Memory B cell (primary cell): ENCODE data around the gene MPO.
A peak's percentile ranks its signal among the peaks of the same experiment; 100 is the strongest.

ENCODE experiments used
- ATAC-seq: fragments of 150-1000 bp; cut with Tn5 transposase; 2 replicates; pipeline ENCODE4 v1.10.0; 2021; ENCODE audit warnings: low read depth, mild to moderate bottlenecking, moderate library complexity
- DNase-seq, 2 donors: peaks; one replicate each; pipeline ENCODE4 v3.0.0; 2022; ENCODE audit warnings: low spot score in 2 of 2
- H3K27ac Mint-ChIP-seq: one replicate; pipeline ENCODE4 v1.8.0; 2022; ENCODE audit warnings: mild to moderate bottlenecking, moderate library complexity, mixed read lengths
- H3K27me3 Mint-ChIP-seq: one replicate; pipeline ENCODE4 v1.8.0; 2022; ENCODE audit warnings: mixed read lengths
- H3K36me3 Mint-ChIP-seq: one replicate; pipeline ENCODE4 v1.8.0; 2022; ENCODE audit warnings: mild to moderate bottlenecking, mixed read lengths
- H3K4me1 Mint-ChIP-seq: one replicate; pipeline ENCODE4 v1.8.0; 2022; ENCODE audit warnings: mixed read lengths
- H3K4me3 Mint-ChIP-seq: one replicate; pipeline ENCODE4 v1.8.0; 2022; ENCODE audit warnings: mild to moderate bottlenecking, moderate library complexity, mixed read lengths
- H3K9me3 Mint-ChIP-seq: one replicate; pipeline ENCODE4 v1.8.0; 2022; ENCODE audit warnings: mixed read lengths

MPO gene

DNA sequence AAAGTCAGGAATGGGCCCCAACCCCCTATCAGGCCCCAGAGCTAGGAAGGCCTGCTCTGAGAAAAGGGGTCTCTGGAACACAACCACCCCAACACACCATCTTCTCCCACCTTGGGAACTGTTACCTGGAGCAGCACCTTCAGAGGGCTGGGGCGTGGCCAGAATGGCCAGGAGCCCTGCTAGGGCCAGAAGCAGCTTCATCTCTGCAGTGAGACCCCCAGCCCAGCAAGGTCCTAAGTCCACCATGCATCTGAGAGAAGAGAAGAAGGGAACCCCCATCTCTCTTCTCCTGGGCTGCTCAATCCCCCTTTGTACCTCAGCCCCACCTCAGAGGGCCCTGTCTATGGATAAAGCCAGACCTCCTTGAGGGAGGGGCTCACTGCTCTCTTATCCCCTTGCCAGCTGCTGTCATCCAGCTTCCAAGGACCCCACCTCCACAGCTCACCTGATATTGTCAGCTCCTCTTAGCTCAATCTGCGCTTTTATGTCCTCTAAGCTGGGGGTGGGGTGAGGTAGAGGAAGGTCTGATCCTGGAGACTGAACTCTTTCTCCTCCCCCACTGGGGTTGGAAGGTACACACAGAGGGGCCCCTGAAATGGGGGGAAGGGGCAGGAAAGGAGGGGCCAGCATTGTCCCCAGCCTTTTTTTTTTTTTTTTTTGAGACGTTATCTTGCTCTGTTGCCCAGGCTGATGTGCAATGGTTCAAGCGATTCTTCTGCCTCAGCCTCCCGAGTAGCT is at the start of gene MPO:
Gene MPO, minus strand, starts transcription at position 456 of the 738 bp plus-strand sequence. Its CDS starts 177 bp downstream, at position 279.
- no peak within 1 kb of the TSS for H3K4me3 Mint-ChIP-seq
- H3K27ac Mint-ChIP-seq, result no peak within 1 kb of the TSS
- H3K9me3 Mint-ChIP-seq, result no peaks in the 10 kb centered on the region
- ATAC-seq (no peak), DNase-seq (no peak)
- peaks cover 14% of the 10 kb centered on the region for H3K27me3 Mint-ChIP-seq
- H3K4me1 Mint-ChIP-seq, result no peaks in the 10 kb centered on the region
- no peaks in the 10 kb centered on the region for H3K36me3 Mint-ChIP-seq

DNA sequence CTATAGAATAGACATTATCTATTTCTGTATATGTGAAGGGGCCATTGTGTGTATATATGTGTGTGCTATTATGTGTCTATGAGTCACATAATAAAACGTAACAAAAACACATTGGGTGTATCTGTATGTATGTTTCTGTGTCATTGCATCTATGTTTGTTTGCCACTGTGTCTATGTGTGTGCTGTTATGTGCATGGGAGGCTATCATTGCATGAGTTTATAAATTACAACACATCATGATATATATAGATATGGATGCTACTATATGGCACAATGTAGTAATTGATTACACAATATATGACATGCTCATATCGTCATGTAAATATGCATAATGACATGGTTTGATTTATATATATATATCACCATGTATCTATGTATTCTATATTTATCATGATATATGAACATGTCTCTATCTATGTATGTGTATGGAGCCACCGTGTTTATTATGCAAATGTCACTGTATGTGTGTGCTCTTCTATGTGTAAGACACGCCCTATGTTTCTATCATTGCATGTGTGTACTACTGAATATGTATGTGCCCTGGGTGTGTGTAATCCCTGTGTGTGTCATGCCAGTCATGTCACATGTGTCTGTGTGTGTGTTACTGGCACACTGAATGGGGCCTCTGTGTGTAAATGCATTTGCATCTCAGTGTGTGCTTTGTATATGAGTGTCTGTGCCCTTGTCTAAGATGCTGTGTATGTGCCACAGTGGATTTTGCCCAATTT is 49.2 kb upstream of the MPO start:
- H3K27ac Mint-ChIP-seq, result peak overlapping the region; percentile 100
- H3K36me3 Mint-ChIP-seq, result peaks cover 24% of the 10 kb centered on the region
- peaks cover 52% of the 10 kb centered on the region for H3K4me1 Mint-ChIP-seq
- ATAC-seq, result peak; percentile 43
- peak overlapping the region; percentile 97 for H3K4me3 Mint-ChIP-seq
- peak in 1 of 2 donors; percentile 42 for DNase-seq
- no peaks in the 10 kb centered on the region for H3K9me3 Mint-ChIP-seq
- no peaks in the 10 kb centered on the region for H3K27me3 Mint-ChIP-seq

DNA sequence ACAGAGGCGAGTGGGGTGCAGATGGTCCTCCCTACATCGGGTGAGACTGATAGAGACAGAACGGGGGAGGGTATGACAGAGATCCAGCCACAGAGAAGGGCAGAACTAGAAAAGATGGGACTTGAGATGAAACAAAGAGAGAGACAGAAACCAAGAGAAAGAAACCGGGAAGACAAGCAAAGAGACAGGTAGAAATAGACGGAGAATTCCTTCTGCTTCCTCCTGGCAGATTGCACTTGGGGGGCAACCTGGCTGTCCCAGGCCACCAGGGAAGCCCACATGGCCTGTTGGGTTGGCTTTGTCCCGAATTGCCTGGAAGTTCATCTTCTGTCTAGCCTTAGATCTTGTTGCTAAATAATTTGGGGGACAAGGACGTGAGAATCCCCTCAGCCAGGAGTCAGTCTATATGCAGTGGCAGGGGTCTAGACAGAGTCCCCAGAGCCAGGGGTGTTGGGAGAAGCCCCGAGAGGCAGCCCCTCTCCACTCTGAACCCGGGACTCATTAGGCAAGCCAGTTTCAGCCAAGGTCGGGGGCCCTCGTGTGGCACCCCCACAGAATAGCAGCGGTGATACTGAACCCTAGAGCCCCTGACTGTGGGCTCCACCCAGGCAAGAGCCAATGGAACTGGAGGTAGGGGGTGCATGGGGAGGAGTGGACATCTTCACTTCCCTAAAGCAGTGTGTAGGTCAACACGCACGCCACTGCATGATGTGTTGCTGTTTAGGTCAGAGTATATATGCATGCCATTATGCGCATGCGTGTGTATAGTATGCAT is 48.5 kb upstream of the MPO start:
- peaks cover 45% of the 10 kb centered on the region for H3K4me1 Mint-ChIP-seq
- no peaks in the 10 kb centered on the region for H3K9me3 Mint-ChIP-seq
- peak overlapping the region; percentile 100 for H3K27ac Mint-ChIP-seq
- peak overlapping the region; percentile 97 for H3K4me3 Mint-ChIP-seq
- H3K27me3 Mint-ChIP-seq, result no peaks in the 10 kb centered on the region
- peak; percentile 62 to 67 for DNase-seq
- H3K36me3 Mint-ChIP-seq, result peaks cover 24% of the 10 kb centered on the region
- ATAC-seq, result peak; percentile 34

DNA sequence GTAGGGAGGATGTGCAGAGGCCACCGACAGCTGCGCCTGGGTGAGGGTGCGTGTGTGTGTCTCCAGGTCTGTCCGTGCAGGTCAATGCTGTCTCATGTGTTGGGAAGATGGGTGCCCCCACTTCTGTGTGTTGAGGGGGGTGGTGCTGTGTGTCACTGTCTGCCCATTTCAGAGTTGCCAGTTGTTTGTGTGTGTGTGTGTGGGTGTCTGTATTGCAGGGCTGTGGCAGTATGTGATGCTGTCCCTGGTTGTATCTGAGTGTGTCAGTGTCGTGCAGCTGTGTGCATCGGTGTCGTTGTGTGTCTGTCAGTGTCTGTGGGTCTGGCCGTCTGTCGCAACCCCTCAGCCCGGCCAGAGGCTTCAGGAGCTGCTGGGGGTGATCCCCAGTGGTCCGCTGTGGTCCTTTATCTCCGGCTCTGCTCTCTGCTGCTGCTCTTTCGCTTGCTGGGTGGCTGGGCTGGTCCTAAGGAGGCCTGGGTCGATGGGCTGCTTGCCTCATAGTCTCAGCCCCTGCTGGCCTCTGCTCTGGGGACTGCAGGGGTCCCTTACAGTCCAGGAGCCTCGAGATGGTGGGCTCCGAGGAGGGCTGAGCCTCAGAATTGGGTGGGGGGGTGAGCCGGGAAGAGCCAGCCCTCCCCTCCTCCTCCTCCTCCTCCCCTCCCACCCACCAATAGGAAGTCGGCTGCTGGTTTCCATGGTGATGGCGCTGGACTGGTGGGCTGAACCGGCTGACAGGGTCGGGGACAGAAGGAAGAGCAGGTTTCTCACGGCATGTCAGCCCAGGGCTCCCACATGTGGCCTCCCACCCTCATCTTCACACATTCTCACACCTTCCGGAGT is 47.7 kb upstream of the MPO start, which contains the start of gene TSPOAP1:
Gene TSPOAP1, minus strand, starts transcription at position 601 of the 840 bp plus-strand sequence. CDS start 875 bp downstream, outside the sequence.
- Mint-ChIP-seq H3K4me3 (peak within 1 kb of the TSS; percentile 97), H3K27me3 (no peaks in the 10 kb centered on the region), H3K27ac (peak within 1 kb of the TSS; percentile 100), H3K36me3 (peaks cover 24% of the 10 kb centered on the region), H3K9me3 (no peaks in the 10 kb centered on the region), H3K4me1 (peaks cover 39% of the 10 kb centered on the region)
- peak; percentile 9 for ATAC-seq
- DNase-seq, result peak in 1 of 2 donors; percentile 62

DNA sequence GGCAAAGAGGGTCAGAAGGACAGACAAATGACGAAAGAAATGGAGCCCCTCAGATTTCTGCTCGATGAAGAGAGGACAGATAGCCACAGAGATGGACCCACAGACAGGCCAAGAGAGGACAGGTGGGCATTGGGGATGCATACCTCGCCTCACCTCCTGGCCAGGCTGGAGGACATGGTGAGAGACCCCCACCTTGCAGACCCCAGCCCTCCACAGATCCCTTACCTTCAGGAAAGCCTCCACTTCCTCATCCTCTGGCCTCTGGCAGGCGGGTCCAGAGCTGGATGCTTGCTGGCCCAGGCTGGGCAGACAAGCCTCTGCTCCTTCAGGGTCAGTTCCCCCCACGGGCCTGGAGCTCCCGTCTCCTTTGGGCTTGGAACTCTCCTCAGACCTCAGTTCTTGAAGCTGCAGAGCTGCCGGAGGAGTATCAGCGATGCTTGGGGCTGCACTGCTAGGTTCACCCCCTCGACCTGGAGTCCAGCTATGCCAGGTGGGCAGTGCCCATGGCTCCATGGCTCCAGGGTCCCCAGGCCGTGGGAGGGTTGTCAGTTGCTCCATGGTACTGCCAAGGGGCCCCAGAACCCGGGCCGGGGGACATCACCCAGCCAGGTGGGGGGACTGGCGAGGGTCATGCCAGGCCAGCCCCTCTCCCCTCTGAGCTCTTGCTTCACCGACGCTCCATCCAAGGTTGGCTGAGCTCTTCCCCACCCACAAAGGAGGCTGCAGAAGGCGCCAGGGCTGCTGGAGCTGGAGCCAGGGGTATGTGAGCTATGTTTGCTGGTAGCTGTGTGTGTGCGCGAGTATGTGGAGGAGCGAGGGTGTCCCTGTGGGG is 46.8 kb upstream of the MPO start:
- no peaks in the 10 kb centered on the region for H3K27me3 Mint-ChIP-seq
- peaks cover 37% of the 10 kb centered on the region for H3K4me1 Mint-ChIP-seq
- no peaks in the 10 kb centered on the region for H3K9me3 Mint-ChIP-seq
- peaks cover 24% of the 10 kb centered on the region for H3K36me3 Mint-ChIP-seq
- H3K4me3 Mint-ChIP-seq, result peak overlapping the region; percentile 97
- ATAC-seq, result peak; percentile 11
- DNase-seq, result no peak
- peak overlapping the region; percentile 100 for H3K27ac Mint-ChIP-seq

- H3K27ac Mint-ChIP-seq, result peak overlapping the region; percentile 100
- H3K4me1 Mint-ChIP-seq, result peaks cover 42% of the 10 kb centered on the region
- H3K27me3 Mint-ChIP-seq, result no peaks in the 10 kb centered on the region
- peaks cover 19% of the 10 kb centered on the region for H3K36me3 Mint-ChIP-seq
- DNase-seq (no peak), ATAC-seq (no peak)
- peak overlapping the region; percentile 65 for H3K4me3 Mint-ChIP-seq
- no peaks in the 10 kb centered on the region for H3K9me3 Mint-ChIP-seq
Observed at GRCh38 chr17:58326609-58327362, 46.1 kb upstream of the MPO start.

- H3K27me3 Mint-ChIP-seq, result no peaks in the 10 kb centered on the region
- ATAC-seq, result no peak
Observed at GRCh38 chr17:58325976-58326468, 45.3 kb upstream of the MPO start.

GRCh38 chr17:58325289-58325726 is 44.6 kb upstream of the MPO start:
- Mint-ChIP-seq H3K36me3 (peaks cover 9% of the 10 kb centered on the region), H3K27me3 (no peaks in the 10 kb centered on the region), H3K27ac (no peak overlapping the region), H3K4me1 (peaks cover 42% of the 10 kb centered on the region), H3K4me3 (peak overlapping the region; percentile 76), H3K9me3 (no peaks in the 10 kb centered on the region)
- no peak for DNase-seq
- no peak for ATAC-seq

More at GRCh38 chr17:58325976-58326468, 45.3 kb upstream of the MPO start:
- Mint-ChIP-seq H3K36me3 (peaks cover 14% of the 10 kb centered on the region), H3K4me3 (peak overlapping the region; percentile 49), H3K4me1 (peaks cover 42% of the 10 kb centered on the region), H3K9me3 (no peaks in the 10 kb centered on the region), H3K27ac (peak overlapping the region; percentile 32)
- no peak for DNase-seq

DNA sequence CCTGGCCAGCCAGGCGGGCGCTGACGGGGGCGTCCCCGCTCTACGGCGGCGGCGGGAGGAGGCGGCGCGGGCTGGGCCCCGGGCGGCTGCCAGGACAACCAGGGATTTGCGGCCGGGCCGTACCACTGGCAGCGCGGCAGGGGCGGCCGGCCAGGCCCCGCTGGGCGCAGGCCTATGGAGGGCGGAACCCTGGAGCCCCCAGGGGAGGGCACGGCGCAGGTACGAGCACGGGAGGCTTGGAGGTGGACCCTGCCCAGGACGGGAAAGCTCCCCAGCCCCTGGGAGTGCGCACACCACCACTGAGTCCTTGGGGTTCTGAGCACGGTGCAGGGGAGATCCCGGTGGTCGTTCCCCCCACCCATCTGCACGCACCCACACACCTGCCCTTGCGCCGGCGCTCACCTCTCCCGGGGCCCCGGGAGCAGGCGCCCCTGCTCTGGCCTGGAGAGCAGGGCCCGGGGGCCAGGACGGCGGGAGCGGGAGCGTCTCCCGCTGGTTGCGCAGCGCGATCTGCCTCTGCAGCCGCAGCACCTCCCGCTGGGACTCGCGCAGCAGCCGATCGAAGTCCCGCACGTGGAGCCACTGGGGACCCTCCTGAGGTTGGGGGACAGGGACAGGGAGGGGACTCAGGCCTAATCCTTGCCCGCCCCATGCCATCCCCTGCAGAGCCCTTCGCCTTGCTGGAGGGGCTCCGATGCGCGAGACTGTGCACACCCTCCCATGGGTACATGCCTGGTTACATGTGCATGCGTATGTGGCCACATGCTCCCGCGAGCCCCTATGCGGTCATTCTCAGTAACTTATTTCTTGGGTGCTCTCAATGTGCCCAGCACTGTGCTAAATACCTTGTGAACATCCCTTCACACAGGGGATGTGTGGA is 43.9 kb upstream of the MPO start:
- no peak overlapping the region for H3K27ac Mint-ChIP-seq
- DNase-seq (no peak), ATAC-seq (no peak)
- H3K36me3 Mint-ChIP-seq, result peaks cover 4% of the 10 kb centered on the region
- H3K4me1 Mint-ChIP-seq, result peaks cover 36% of the 10 kb centered on the region
- no peaks in the 10 kb centered on the region for H3K27me3 Mint-ChIP-seq
- H3K9me3 Mint-ChIP-seq, result no peaks in the 10 kb centered on the region
- peak overlapping the region; percentile 76 for H3K4me3 Mint-ChIP-seq

DNA sequence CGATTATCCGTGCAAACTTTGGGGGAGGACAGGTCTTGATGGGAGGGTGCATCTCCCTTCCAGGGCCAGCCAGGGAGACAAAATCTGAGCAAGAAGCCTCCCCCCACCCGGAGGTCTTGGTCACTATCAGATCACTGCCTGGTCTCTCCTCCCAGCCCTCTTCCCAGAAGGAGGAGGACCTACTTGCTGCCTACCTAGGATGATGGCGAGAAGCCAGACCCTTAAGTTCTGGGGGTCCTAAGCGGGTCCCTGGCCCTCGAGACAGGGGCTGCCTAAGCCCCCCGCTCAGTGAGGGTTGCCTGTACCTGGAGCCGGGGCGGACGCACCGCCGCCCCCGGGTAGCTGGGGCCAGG is 43.3 kb upstream of the MPO start:
- H3K27me3 Mint-ChIP-seq, result no peaks in the 10 kb centered on the region
- no peak for ATAC-seq
- H3K36me3 Mint-ChIP-seq, result peaks cover 4% of the 10 kb centered on the region
- no peak for DNase-seq
- no peaks in the 10 kb centered on the region for H3K9me3 Mint-ChIP-seq
- peaks cover 31% of the 10 kb centered on the region for H3K4me1 Mint-ChIP-seq
- H3K4me3 Mint-ChIP-seq, result peak overlapping the region; percentile 9
- H3K27ac Mint-ChIP-seq, result no peak overlapping the region

- peaks cover 4% of the 10 kb centered on the region for H3K36me3 Mint-ChIP-seq
- H3K4me1 Mint-ChIP-seq, result peaks cover 27% of the 10 kb centered on the region
- DNase-seq (no peak), ATAC-seq (no peak)
- H3K4me3 Mint-ChIP-seq, result peak overlapping the region; percentile 9
- no peaks in the 10 kb centered on the region for H3K9me3 Mint-ChIP-seq
- no peak overlapping the region for H3K27ac Mint-ChIP-seq
- H3K27me3 Mint-ChIP-seq, result no peaks in the 10 kb centered on the region
Observed at GRCh38 chr17:58323366-58324055, 42.8 kb upstream of the MPO start.
